ENCODE data around the gene ST3GAL5.

Gene ST3GAL5

DNA sequence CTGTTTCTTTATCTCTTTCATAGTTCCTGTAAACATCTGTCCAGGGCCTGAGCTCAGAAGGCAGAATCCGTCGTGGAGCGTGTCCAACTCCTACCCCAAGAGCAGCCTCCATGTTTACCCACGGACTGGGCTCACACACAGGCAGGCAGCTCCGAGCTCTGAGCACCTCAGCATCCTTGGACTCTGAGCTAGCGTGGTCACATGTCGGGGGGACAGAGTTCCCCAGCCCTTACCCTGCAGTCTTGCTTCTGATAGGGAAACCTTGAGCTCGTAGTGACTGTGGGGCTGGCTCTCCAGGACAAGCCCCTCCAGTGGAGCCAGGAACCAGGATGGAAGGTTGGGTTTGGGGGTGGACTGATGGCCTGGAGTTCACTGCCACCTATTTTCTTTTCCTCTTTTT lies 15.1 kb upstream of the ST3GAL5 start:
- DNase-seq (ENCODE audit: extremely low spot score) = no peak
- CTCF ChIA-PET = interaction anchor here (1.3 to 7.5 kb wide), 3 partner anchors 15 to 175 kb away, joined by 5 to 44 read pairs (median 7); partner anchors contain the start of gene ST3GAL5
- no peak for TF ChIP-seq CTCF (IDR thresholded peaks at IDR 0.05; ENCODE audit: control extremely low read depth, extremely low read depth, low read depth, missing control alignments)
- POLR2A ChIA-PET = no interaction called here

GRCh38 chr2:85902496-85902895 lies 13.7 kb upstream of the ST3GAL5 start:
- ChIA-PET CTCF (interaction anchor here (1.0 to 7.5 kb wide), 3 partner anchors 14 to 174 kb away, joined by 3 to 44 read pairs (median 3); partner anchors contain the start of gene ST3GAL5), POLR2A (no interaction called here)
- TF ChIP-seq CTCF (IDR thresholded peaks at IDR 0.05; ENCODE audit: control extremely low read depth, extremely low read depth, low read depth, missing control alignments) = no peak
- DNase-seq (ENCODE audit: extremely low spot score) = no peak

DNA sequence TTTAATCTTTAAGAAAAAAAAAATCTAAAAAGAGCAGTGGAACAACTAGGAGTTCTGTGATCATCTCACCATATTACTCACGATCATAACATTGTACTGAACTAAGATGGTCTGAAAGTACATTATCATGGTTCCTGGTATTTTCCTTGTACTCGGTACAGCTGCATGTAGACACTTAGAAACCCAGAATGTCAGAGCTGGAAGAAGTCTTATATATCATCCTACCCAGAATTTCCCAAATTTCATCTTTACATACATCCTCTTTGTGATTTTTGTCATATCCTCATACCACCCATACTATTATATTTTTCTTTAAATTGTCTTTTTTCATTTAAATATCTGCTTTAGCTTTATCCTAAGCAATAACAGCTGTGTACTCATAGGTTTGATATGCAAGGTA lies 12.4 kb upstream of the ST3GAL5 start:
- ChIA-PET CTCF (interaction anchor here (1.2 to 7.5 kb wide), 2 partner anchors 12 to 172 kb away, joined by 3 to 44 read pairs; partner anchors contain the start of gene ST3GAL5), POLR2A (no interaction called here)
- TF ChIP-seq CTCF (IDR thresholded peaks at IDR 0.05; ENCODE audit: control extremely low read depth, extremely low read depth, low read depth, missing control alignments) = no peak
- no peak for DNase-seq (ENCODE audit: extremely low spot score)

GRCh38 chr2:85900366-85900765 lies 11.6 kb upstream of the ST3GAL5 start:
- ChIA-PET POLR2A (no interaction called here), CTCF (interaction anchor here (1.0 to 7.5 kb wide), 4 partner anchors 12 to 73 kb away, joined by 3 to 44 read pairs (median 4); partner anchors contain the start of gene ST3GAL5)
- TF ChIP-seq CTCF (IDR thresholded peaks at IDR 0.05; ENCODE audit: control extremely low read depth, extremely low read depth, low read depth, missing control alignments) = no peak
- DNase-seq (ENCODE audit: extremely low spot score) = no peak

DNA sequence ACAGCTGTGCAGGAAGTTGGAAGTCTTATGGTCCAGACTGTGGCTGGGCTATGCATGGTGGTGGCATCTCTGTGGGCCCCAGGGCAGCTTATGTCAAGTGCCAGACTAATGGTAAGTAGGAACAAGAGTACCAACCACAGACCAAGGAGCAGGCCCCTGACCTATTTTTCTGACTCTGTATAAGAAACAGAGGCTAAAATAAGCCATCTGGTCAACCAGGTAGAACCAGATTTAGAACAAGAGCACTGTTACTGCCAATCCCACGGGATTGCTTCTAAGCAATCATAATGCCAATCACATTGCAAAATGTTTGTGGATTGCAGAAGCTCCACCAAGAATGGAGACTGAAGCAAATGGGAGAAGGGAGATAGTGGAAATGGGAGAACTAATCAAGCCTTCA lies 11.1 kb upstream of the ST3GAL5 start:
- TF ChIP-seq CTCF (IDR thresholded peaks at IDR 0.05; ENCODE audit: control extremely low read depth, extremely low read depth, low read depth, missing control alignments) = no peak
- CTCF ChIA-PET = interaction anchor here (1.0 to 7.5 kb wide), 4 partner anchors 11 to 72 kb away, joined by 3 to 44 read pairs (median 4); partner anchors contain the start of gene ST3GAL5
- no peak for DNase-seq (ENCODE audit: extremely low spot score)
- POLR2A ChIA-PET = no interaction called here

DNA sequence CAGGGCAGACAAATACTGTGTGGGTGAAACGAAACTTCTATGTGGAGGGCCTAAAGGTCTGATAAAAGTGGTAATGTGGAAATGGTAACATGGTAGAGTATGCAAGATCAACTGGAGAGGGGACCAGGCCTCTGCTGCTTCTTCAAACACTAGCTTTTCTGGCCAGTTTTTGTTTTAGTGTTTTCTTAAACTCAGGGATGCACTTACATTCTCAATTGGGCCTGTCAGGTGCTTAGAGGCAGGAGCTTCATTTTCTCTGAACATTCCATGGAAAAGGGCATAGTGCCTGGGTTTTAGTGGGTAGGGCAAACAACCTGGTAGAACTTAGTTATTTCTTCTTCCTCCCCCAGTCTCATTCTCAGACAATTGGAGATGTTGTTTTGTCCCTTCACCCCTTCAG lies 10.5 kb upstream of the ST3GAL5 start:
- DNase-seq (ENCODE audit: extremely low spot score) = no peak
- no peak for TF ChIP-seq CTCF (IDR thresholded peaks at IDR 0.05; ENCODE audit: control extremely low read depth, extremely low read depth, low read depth, missing control alignments)
- ChIA-PET POLR2A (no interaction called here), CTCF (interaction anchor here (1.1 to 7.5 kb wide), 2 partner anchors 11 to 72 kb away, joined by 4 to 44 read pairs; partner anchors contain the start of gene ST3GAL5)
